Ishikawa (cell line): ENCODE measurements around the gene TCTN2.

Experiments
- CEBPB ChIP-seq: IDR thresholded peaks from 2 replicates; pipeline ENCODE4 v1.6.1; 2012
- CREB1 ChIP-seq: IDR thresholded peaks from 2 replicates; pipeline ENCODE4 v1.6.1; 2012; ENCODE audit warnings: low read depth
- EGR1 ChIP-seq: IDR thresholded peaks from 2 replicates; pipeline ENCODE4 v1.6.1; 2012
- EP300 ChIP-seq: IDR thresholded peaks from 2 replicates; pipeline ENCODE4 v1.6.1; 2012; ENCODE audit warnings: borderline replicate concordance
- FOXM1 ChIP-seq: IDR thresholded peaks from 2 replicates; pipeline ENCODE4 v1.6.1; 2012; ENCODE audit warnings: low read depth, borderline replicate concordance
- NFIC ChIP-seq: IDR thresholded peaks from 2 replicates; pipeline ENCODE4 v1.6.1; 2012
- RAD21 ChIP-seq: IDR thresholded peaks from 2 replicates; pipeline ENCODE4 v1.6.1; 2012; ENCODE audit warnings: low read depth
- TAF1 ChIP-seq: IDR thresholded peaks from 2 replicates; pipeline ENCODE4 v1.6.1; 2012; ENCODE audit warnings: low read depth, mild to moderate bottlenecking
- TCF12 ChIP-seq: IDR thresholded peaks from 2 replicates; pipeline ENCODE4 v1.6.1; 2012; ENCODE audit warnings: low read depth
- TEAD4 ChIP-seq: IDR thresholded peaks from 2 replicates; pipeline ENCODE4 v1.6.1; 2012
- YY1 ChIP-seq: IDR thresholded peaks from 2 replicates; pipeline ENCODE4 v1.6.1; 2012; ENCODE audit warnings: low read depth
- ZBTB7A ChIP-seq: IDR thresholded peaks from 2 replicates; pipeline ENCODE4 v1.6.1; 2012; ENCODE audit warnings: low read depth
- TF ChIP-seq, protein P1 (sequence below): IDR thresholded peaks from 2 replicates; pipeline ENCODE4 v1.6.1; 2012
- TF ChIP-seq, protein P2 (sequence below): IDR thresholded peaks from 2 replicates; pipeline ENCODE4 v1.6.1; 2012
- TF ChIP-seq, protein P3 (sequence below): IDR thresholded peaks from 2 replicates; pipeline ENCODE4 v1.6.1; 2012; ENCODE audit warnings: low read depth, mild to moderate bottlenecking

TCTN2 gene

GRCh38 chr12:123741937-123742572 is 71.1 kb downstream of the TCTN2 start:
- TF ChIP-seq FOXM1 (no peak), EP300 (no peak), RAD21 (no peak), YY1 (no peak), EGR1 (no peak), CREB1 (no peak), TCF12 (no peak), TAF1 (no peak), TEAD4 (no peak), NFIC (no peak)
- TF ChIP-seq, protein P1, sequence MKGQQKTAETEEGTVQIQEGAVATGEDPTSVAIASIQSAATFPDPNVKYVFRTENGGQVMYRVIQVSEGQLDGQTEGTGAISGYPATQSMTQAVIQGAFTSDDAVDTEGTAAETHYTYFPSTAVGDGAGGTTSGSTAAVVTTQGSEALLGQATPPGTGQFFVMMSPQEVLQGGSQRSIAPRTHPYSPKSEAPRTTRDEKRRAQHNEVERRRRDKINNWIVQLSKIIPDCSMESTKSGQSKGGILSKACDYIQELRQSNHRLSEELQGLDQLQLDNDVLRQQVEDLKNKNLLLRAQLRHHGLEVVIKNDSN, result no peak

- TF ChIP-seq, protein P1, result no peak
- no peak for TF ChIP-seq CREB1
- TF ChIP-seq, protein P2, sequence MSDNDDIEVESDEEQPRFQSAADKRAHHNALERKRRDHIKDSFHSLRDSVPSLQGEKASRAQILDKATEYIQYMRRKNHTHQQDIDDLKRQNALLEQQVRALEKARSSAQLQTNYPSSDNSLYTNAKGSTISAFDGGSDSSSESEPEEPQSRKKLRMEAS, result no peak
- TF ChIP-seq EGR1, result no peak
- TF ChIP-seq FOXM1, result no peak
- TF ChIP-seq, protein P3, sequence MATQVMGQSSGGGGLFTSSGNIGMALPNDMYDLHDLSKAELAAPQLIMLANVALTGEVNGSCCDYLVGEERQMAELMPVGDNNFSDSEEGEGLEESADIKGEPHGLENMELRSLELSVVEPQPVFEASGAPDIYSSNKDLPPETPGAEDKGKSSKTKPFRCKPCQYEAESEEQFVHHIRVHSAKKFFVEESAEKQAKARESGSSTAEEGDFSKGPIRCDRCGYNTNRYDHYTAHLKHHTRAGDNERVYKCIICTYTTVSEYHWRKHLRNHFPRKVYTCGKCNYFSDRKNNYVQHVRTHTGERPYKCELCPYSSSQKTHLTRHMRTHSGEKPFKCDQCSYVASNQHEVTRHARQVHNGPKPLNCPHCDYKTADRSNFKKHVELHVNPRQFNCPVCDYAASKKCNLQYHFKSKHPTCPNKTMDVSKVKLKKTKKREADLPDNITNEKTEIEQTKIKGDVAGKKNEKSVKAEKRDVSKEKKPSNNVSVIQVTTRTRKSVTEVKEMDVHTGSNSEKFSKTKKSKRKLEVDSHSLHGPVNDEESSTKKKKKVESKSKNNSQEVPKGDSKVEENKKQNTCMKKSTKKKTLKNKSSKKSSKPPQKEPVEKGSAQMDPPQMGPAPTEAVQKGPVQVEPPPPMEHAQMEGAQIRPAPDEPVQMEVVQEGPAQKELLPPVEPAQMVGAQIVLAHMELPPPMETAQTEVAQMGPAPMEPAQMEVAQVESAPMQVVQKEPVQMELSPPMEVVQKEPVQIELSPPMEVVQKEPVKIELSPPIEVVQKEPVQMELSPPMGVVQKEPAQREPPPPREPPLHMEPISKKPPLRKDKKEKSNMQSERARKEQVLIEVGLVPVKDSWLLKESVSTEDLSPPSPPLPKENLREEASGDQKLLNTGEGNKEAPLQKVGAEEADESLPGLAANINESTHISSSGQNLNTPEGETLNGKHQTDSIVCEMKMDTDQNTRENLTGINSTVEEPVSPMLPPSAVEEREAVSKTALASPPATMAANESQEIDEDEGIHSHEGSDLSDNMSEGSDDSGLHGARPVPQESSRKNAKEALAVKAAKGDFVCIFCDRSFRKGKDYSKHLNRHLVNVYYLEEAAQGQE, result no peak
- no peak for TF ChIP-seq TEAD4
- no peak for TF ChIP-seq RAD21
- no peak for TF ChIP-seq TCF12
Measured at GRCh38 chr12:123743002-123743401, 72.1 kb downstream of the TCTN2 start.

DNA sequence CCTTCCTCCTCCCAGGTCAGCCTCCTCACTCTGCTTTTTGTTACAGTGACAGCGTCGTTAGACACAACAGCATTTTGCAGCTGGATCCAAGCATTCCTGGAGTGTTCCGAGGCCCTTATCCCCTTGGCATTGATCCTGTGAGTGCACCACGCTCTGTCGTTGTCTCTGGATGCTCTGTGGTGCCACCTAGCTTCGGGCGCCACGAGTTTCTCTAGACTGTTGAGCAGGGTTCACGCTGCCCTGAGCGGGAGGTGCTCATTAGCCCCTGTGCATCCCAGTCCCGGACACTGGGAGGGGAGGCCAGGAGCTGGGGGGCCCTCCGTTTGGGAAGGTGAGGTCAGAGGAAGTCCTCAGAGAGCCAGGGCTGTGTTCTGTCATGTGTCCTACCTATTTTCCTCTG is 73.9 kb downstream of the TCTN2 start:
- TF ChIP-seq YY1 (no peak), RAD21 (no peak), TEAD4 (no peak)

- TF ChIP-seq YY1, result no peak
- no peak for TF ChIP-seq TCF12
- TF ChIP-seq ZBTB7A, result no peak
- TF ChIP-seq FOXM1, result no peak
- no peak for TF ChIP-seq TEAD4
- no peak for TF ChIP-seq EP300
Measured at GRCh38 chr12:123747309-123747708, 76.4 kb downstream of the TCTN2 start.

DNA sequence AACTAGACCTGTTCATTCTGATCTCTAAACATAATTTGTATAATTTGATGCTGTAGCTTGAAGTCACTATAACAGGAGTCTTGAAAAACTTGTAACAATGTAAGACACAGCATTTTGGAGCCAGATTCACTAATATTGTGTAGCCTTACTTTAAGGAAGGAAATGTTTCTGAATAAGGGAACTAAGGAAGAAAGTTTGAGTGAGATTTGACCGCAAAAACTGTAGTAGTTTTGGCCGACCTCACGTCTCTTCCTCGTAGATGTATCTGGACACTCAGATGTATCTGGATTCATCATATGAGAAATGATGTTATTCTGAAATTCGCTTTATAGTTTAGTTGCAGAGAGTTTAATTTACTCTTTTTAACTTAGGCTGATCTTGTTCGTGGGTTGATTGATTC is 77.2 kb downstream of the TCTN2 start:
- no peak for TF ChIP-seq TEAD4
- TF ChIP-seq TCF12, result no peak
- no peak for TF ChIP-seq FOXM1
- no peak for TF ChIP-seq RAD21
- no peak for TF ChIP-seq TAF1
- TF ChIP-seq, protein P3, result no peak
- no peak for TF ChIP-seq NFIC
- TF ChIP-seq YY1, result no peak
- TF ChIP-seq, protein P2, result no peak
- no peak for TF ChIP-seq ZBTB7A
- no peak for TF ChIP-seq EP300
- no peak for TF ChIP-seq CREB1
- no peak for TF ChIP-seq CEBPB
- TF ChIP-seq EGR1, result no peak
- TF ChIP-seq, protein P1, result no peak

- TF ChIP-seq RAD21 (no peak), NFIC (no peak), ZBTB7A (no peak), TCF12 (no peak), CEBPB (no peak), TAF1 (no peak), CREB1 (no peak), FOXM1 (no peak), TEAD4 (no peak), YY1 (no peak), EGR1 (no peak)
- TF ChIP-seq, protein P2, result no peak
- TF ChIP-seq, protein P3, result no peak
- TF ChIP-seq, protein P1, result no peak
Measured at GRCh38 chr12:123748661-123749060, 77.7 kb downstream of the TCTN2 start.
